HepG2 (cell line): Measurements from ENCODE around the gene OR1M1. TPM values are rescaled to one million over a fixed set of nuclear protein-coding genes. Genes with fewer than 3 reads are reported as not detected.

ENCODE experiments used
- CBX1 ChIP-seq: IDR thresholded peaks from one replicate; pipeline ENCODE4 v1.6.1; 2016; ENCODE audit warnings: antibody characterized with exemption, low read depth
- MEF2D ChIP-seq: sonication (generic); formaldehyde crosslinking; IDR thresholded peaks from 2 replicates; pipeline ENCODE4 v1.5.1; 2020; ENCODE audit warnings: mild to moderate bottlenecking, missing genetic modification reagents
- NPAS2 ChIP-seq: sonication (generic); formaldehyde crosslinking; IDR thresholded peaks from 2 replicates; pipeline ENCODE4 v1.8.0; 2022; ENCODE audit warnings: mild to moderate bottlenecking, missing genetic modification reagents, borderline replicate concordance
- NR1H2 ChIP-seq: sonication (generic); formaldehyde crosslinking; IDR thresholded peaks from 2 replicates; pipeline ENCODE4 v1.8.1; 2022; ENCODE audit warnings: low read depth, missing genetic modification reagents, borderline replicate concordance
- SMAD1 ChIP-seq: sonication (generic); formaldehyde crosslinking; IDR thresholded peaks from 2 replicates; pipeline ENCODE4 v1.4.0; 2020; ENCODE audit warnings: missing genetic modification reagents, low read depth, mild to moderate bottlenecking, borderline replicate concordance
- SMC3 ChIP-seq: IDR thresholded peaks from 2 replicates; pipeline ENCODE4 v1.6.1; 2011; ENCODE audit warnings: low read length, improper control_type of control experiment
- SP140L ChIP-seq: sonication (generic); formaldehyde crosslinking; IDR thresholded peaks from 2 replicates; pipeline ENCODE4 v1.4.0; 2020; ENCODE audit warnings: missing genetic modification reagents, borderline replicate concordance
- TBX2 ChIP-seq: sonication (generic); formaldehyde crosslinking; IDR thresholded peaks from 2 replicates; pipeline ENCODE4 v1.5.0; 2020; ENCODE audit warnings: missing genetic modification reagents, mild to moderate bottlenecking, borderline replicate concordance
- ZNF317 ChIP-seq: sonication (generic); formaldehyde crosslinking; IDR thresholded peaks from 2 replicates; pipeline ENCODE4 v1.5.0; 2020; ENCODE audit warnings: mild to moderate bottlenecking, missing genetic modification reagents
- ZNF432 ChIP-seq: sonication (generic); formaldehyde crosslinking; IDR thresholded peaks from 2 replicates; pipeline ENCODE4 v1.5.0; 2020; ENCODE audit warnings: missing genetic modification reagents, mild to moderate bottlenecking, borderline replicate concordance
- ZNF784 ChIP-seq: sonication (generic); formaldehyde crosslinking; IDR thresholded peaks from 2 replicates; pipeline ENCODE4 v1.5.1; 2020; ENCODE audit warnings: missing genetic modification reagents, mild to moderate bottlenecking, borderline replicate concordance
- polyA plus RNA-seq, 8 experiments: library from polyadenylated mRNA; depleted of rRNA in 3 of 8; stranded (reverse) in 7 of 8; unstranded in 1 of 8; fragments of >200 nt; fragmentation: Illumina TruSeq in 4 of 8; extraction: Trizol in 4 of 8; gene quantifications; 2 replicates each; pipeline versions ENCODE4 v1.2.1 to v1.2.3, GENCODE V29; 2011 to 2016; ENCODE audit warnings: low read depth in 4 of 8, missing spikeins in 1 of 8, mixed read lengths in 1 of 8; ENCODE audit not compliant: insufficient read depth in 1 of 8
- total RNA-seq, 5 experiments: library from RNA; depleted of rRNA; stranded (reverse); fragments of >200 nt; fragmentation: Illumina TruSeq; extraction: Trizol; gene quantifications; 2 replicates each; pipeline ENCODE4 v1.2.3, GENCODE V29; 2016; ENCODE audit warnings: low read depth in 1 of 5
- TF ChIP-seq, protein P1 (sequence below): sonication (generic); formaldehyde crosslinking; IDR thresholded peaks from 2 replicates; pipeline ENCODE4 v1.4.0; 2020; ENCODE audit warnings: missing genetic modification reagents
- TF ChIP-seq, protein P2 (sequence below), 2 experiments: sonication (generic) in 1 of 2; formaldehyde crosslinking in 1 of 2; IDR thresholded peaks; 2 replicates each; pipeline versions ENCODE4 v1.4.0 to v1.6.1; 2016 to 2020; ENCODE audit warnings: borderline replicate concordance in 1 of 2, low read depth in 1 of 2, mild to moderate bottlenecking in 1 of 2, missing genetic modification reagents in 1 of 2
- TF ChIP-seq, protein P3 (sequence below), 2 experiments: IDR thresholded peaks; 2 replicates each; pipeline ENCODE4 v1.6.1; 2011 to 2012; ENCODE audit warnings: low read length in 2 of 2, borderline replicate concordance in 1 of 2, low read depth in 1 of 2, mild to moderate bottlenecking in 1 of 2, moderate library complexity in 1 of 2

The OR1M1 gene
- total and polyA plus RNA-seq, 2 of the 13 experiments (the other 11 are each of a cell fraction or from before 2014, with no cell fraction given): not detected

DNA sequence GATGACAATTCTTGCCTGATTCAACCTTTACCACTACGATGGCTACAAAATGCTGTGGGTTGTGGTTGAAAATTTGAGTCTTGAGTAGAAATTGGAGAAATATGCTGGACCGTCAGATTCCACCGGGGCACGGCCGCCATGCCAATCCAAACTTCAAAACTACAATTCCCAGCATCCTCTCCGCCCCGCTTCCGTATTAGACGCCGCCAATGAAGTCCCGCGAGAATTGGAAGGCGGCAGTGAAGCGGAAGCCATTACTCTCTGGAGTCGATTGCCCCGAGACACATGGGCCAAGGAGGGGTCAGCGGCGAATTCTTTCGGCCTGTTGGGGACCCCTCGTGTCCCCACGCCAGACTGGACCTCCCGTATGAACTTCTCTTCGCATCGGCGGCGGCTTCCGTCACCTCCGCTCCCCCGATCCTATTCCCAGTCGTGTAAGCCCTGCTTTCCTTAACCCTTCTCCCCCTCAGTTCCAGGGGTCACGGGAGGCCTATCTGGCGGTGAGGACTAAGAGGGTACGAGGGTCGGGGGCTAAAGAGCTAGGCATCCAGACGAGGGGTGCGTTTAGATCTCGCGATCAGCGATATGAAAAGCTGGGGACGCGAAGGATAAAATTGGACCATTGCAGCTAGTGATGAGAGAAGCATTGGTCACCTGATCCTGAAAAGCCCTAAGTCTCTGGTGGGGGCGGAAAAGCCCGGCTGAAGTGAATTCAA lies 53.5 kb downstream of the OR1M1 start, which contains the start of gene ZNF317 (continued):
- TF ChIP-seq, protein P1, sequence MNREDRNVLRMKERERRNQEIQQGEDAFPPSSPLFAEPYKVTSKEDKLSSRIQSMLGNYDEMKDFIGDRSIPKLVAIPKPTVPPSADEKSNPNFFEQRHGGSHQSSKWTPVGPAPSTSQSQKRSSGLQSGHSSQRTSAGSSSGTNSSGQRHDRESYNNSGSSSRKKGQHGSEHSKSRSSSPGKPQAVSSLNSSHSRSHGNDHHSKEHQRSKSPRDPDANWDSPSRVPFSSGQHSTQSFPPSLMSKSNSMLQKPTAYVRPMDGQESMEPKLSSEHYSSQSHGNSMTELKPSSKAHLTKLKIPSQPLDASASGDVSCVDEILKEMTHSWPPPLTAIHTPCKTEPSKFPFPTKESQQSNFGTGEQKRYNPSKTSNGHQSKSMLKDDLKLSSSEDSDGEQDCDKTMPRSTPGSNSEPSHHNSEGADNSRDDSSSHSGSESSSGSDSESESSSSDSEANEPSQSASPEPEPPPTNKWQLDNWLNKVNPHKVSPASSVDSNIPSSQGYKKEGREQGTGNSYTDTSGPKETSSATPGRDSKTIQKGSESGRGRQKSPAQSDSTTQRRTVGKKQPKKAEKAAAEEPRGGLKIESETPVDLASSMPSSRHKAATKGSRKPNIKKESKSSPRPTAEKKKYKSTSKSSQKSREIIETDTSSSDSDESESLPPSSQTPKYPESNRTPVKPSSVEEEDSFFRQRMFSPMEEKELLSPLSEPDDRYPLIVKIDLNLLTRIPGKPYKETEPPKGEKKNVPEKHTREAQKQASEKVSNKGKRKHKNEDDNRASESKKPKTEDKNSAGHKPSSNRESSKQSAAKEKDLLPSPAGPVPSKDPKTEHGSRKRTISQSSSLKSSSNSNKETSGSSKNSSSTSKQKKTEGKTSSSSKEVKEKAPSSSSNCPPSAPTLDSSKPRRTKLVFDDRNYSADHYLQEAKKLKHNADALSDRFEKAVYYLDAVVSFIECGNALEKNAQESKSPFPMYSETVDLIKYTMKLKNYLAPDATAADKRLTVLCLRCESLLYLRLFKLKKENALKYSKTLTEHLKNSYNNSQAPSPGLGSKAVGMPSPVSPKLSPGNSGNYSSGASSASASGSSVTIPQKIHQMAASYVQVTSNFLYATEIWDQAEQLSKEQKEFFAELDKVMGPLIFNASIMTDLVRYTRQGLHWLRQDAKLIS: no peak
- TF ChIP-seq SMC3: no peak
- TF ChIP-seq SP140L (CRISPR knock-in tag): no peak; the same call in 1 of the 2 replicates
- no peak for TF ChIP-seq NPAS2 (CRISPR knock-in tag)
- peak; percentile 92 for TF ChIP-seq ZNF317
- TF ChIP-seq ZNF784 (CRISPR knock-in tag): peak; percentile 76; the same call in 1 of the 2 replicates
- TF ChIP-seq SMAD1 (CRISPR knock-in tag): 0 out of 2 replicates have a peak, but pooled peaks have one; percentile 59
- TF ChIP-seq MEF2D (CRISPR knock-in tag): peak; percentile 66
- no peak for TF ChIP-seq CBX1
- TF ChIP-seq, protein P2, sequence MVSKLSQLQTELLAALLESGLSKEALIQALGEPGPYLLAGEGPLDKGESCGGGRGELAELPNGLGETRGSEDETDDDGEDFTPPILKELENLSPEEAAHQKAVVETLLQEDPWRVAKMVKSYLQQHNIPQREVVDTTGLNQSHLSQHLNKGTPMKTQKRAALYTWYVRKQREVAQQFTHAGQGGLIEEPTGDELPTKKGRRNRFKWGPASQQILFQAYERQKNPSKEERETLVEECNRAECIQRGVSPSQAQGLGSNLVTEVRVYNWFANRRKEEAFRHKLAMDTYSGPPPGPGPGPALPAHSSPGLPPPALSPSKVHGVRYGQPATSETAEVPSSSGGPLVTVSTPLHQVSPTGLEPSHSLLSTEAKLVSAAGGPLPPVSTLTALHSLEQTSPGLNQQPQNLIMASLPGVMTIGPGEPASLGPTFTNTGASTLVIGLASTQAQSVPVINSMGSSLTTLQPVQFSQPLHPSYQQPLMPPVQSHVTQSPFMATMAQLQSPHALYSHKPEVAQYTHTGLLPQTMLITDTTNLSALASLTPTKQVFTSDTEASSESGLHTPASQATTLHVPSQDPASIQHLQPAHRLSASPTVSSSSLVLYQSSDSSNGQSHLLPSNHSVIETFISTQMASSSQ (IDR thresholded peaks at IDR 0.05; ENCODE audit: low read depth): 0 out of 2 replicates have a peak, but pooled peaks have one; percentile 39
- TF ChIP-seq, protein P2 (CRISPR knock-in tag; IDR thresholded peaks at IDR 0.05; ENCODE audit: borderline replicate concordance): no peak; the same call in 1 of the 2 replicates
- TF ChIP-seq NR1H2 (CRISPR knock-in tag): no peak
- TF ChIP-seq, protein P3, sequence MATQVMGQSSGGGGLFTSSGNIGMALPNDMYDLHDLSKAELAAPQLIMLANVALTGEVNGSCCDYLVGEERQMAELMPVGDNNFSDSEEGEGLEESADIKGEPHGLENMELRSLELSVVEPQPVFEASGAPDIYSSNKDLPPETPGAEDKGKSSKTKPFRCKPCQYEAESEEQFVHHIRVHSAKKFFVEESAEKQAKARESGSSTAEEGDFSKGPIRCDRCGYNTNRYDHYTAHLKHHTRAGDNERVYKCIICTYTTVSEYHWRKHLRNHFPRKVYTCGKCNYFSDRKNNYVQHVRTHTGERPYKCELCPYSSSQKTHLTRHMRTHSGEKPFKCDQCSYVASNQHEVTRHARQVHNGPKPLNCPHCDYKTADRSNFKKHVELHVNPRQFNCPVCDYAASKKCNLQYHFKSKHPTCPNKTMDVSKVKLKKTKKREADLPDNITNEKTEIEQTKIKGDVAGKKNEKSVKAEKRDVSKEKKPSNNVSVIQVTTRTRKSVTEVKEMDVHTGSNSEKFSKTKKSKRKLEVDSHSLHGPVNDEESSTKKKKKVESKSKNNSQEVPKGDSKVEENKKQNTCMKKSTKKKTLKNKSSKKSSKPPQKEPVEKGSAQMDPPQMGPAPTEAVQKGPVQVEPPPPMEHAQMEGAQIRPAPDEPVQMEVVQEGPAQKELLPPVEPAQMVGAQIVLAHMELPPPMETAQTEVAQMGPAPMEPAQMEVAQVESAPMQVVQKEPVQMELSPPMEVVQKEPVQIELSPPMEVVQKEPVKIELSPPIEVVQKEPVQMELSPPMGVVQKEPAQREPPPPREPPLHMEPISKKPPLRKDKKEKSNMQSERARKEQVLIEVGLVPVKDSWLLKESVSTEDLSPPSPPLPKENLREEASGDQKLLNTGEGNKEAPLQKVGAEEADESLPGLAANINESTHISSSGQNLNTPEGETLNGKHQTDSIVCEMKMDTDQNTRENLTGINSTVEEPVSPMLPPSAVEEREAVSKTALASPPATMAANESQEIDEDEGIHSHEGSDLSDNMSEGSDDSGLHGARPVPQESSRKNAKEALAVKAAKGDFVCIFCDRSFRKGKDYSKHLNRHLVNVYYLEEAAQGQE (IDR thresholded peaks at IDR 0.05; ENCODE audit: borderline replicate concordance in 1 of 2, low read depth in 1 of 2, low read length in 2 of 2): no peak
- peak; percentile 75 for TF ChIP-seq TBX2
- no peak for TF ChIP-seq ZNF432 (CRISPR knock-in tag)
